Tibial nerve (tissue), 4 donors: Measurements from ENCODE around the gene MAGEF1. TPM values are rescaled to one million over a fixed set of nuclear protein-coding genes. Genes with fewer than 3 reads are reported as not detected.

Experiments used
- DNase-seq, 2 donors: peaks; one replicate each; pipeline ENCODE4 v3.0.0-alpha.2; 2019; ENCODE audit warnings: low spot score in 2 of 2
- H3K27ac ChIP-seq, 4 donors: fragments of 200-600 bp; sonication (generic) in 3 of 4; one replicate each; pipeline ENCODE4 v1.5.1; 2017 to 2019; ENCODE audit warnings: mild to moderate bottlenecking in 1 of 4
- H3K27me3 ChIP-seq, 2 donors: fragments of 200-600 bp; sonication (generic) in 1 of 2; one replicate each; pipeline versions ENCODE4 v1.5.1 to v1.6.0; 2017 to 2019
- H3K36me3 ChIP-seq, 3 donors: fragments of 200-600 bp; sonication (generic); one replicate each; pipeline ENCODE4 v1.5.1; 2018 to 2019
- H3K4me1 ChIP-seq, 4 donors: fragments of 200-600 bp; sonication (generic) in 3 of 4; one replicate each; pipeline ENCODE4 v1.5.1; 2017 to 2019
- H3K4me3 ChIP-seq, 4 donors: fragments of 200-600 bp; sonication (generic) in 3 of 4; one replicate each; pipeline ENCODE4 v1.5.1; 2017 to 2019; ENCODE audit warnings: mild to moderate bottlenecking in 1 of 4, moderate library complexity in 1 of 4
- H3K9me3 ChIP-seq, 4 donors: fragments of 200-600 bp; sonication (generic) in 3 of 4; one replicate each; pipeline ENCODE4 v1.5.1; 2017 to 2019
- EP300 ChIP-seq, 2 donors: sonication (generic); formaldehyde crosslinking; IDR thresholded peaks; one replicate each; pipeline ENCODE4 v1.6.1; 2017; ENCODE audit warnings: antibody characterized with exemption in 2 of 2, mild to moderate bottlenecking in 1 of 2
- POLR2A ChIP-seq, 2 donors: fragments of 450-650 bp; IDR thresholded peaks; one replicate each; pipeline ENCODE4 v1.6.1; 2017; ENCODE audit warnings: antibody characterized with exemption in 2 of 2, mild to moderate bottlenecking in 2 of 2, moderate library complexity in 2 of 2
- WGBS, 2 donors: methylation state at CpG; one replicate each; pipeline ENCODE4 v1.1.5; 2018; 5-methylcytosine and 5-hydroxymethylcytosine counted together
- total RNA-seq, 4 donors: library from RNA; depleted of rRNA; stranded (reverse); fragments of >200 nt; gene quantifications; one replicate each; pipeline ENCODE4 v1.1.0, GENCODE V29; 2016
- TF ChIP-seq, protein P1 (sequence below), 5 experiments: fragments of 200-600 bp in 3 of 5; fragments of 450-650 bp in 2 of 5; sonication (generic) in 3 of 5; IDR thresholded peaks; one replicate each; pipeline ENCODE4 v1.5.1; 2016 to 2019; ENCODE audit warnings: antibody characterized with exemption in 5 of 5, mild to moderate bottlenecking in 3 of 5, moderate library complexity in 2 of 5

The MAGEF1 gene
- total RNA-seq, 4 donors from 2014 or later, result 29.6 to 48.1 (median 42.4) TPM

DNA sequence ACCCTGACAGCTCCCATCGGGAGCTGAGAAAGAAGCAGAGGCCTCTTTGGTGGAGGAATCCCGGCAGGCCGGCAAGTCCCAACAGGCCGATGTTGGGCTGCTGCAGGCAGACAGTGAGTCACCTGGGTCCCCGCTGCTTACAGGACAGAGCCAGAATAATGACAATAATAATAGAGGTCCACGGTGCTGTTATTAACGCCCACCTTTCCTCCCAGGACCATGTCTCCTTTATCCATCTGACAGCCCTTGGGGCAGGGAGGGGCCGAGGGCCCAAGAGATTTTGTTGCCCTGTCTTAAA, 29.3 kb upstream of the MAGEF1 start:
- no peak overlapping the region for H3K27ac ChIP-seq

DNA sequence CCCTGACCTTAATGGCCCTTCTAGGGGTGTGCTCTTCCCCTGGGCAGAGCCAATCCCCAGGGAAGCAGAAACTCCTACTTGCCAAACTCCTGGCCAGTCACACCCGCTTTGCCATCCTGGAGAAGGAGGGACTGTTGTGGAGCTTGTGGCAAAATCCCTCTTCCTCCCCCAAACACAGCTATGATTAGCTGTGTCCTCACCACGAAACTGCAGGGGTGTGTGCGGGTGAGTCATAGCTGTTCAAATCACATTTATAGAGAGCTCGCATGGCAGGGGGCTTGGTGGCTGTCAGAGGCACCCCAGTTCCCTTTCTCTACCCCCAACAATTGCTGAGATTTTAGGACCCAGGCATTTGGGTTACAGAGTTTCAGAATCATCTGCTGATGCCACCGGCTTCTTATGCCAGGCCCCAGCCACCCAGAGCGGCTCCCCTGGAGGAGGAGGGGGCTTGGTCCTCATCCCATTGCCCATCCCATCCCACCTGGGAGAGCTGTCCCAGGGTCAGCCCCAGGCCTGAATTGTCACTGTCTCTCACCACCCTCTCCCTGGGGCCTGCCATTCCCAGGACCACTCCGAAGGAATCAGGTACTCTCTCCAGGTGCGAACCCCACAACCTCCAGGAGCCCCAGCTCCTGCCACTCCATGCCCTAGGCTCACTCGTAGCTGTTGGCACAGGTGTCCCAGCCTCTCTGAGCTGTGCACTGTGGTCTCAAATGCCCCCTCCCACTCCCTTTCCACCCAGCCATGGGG, 28.8 kb upstream of the MAGEF1 start:
- peaks cover 0 to 6% (median 0%) of the 10 kb centered on the region in 4 donors for H3K4me1 ChIP-seq
- no peak for DNase-seq
- no peak overlapping the region for H3K27ac ChIP-seq
- H3K36me3 ChIP-seq, result no peaks in the 10 kb centered on the region
- no peak overlapping the region for H3K4me3 ChIP-seq
- 89 to 90% methylated on average over 9 of the region's 9 CpGs for WGBS, 2 donors
- TF ChIP-seq EP300 (IDR thresholded peaks at IDR 0.05), result no peak
- no peak for TF ChIP-seq POLR2A (IDR thresholded peaks at IDR 0.05)
- TF ChIP-seq, protein P1, sequence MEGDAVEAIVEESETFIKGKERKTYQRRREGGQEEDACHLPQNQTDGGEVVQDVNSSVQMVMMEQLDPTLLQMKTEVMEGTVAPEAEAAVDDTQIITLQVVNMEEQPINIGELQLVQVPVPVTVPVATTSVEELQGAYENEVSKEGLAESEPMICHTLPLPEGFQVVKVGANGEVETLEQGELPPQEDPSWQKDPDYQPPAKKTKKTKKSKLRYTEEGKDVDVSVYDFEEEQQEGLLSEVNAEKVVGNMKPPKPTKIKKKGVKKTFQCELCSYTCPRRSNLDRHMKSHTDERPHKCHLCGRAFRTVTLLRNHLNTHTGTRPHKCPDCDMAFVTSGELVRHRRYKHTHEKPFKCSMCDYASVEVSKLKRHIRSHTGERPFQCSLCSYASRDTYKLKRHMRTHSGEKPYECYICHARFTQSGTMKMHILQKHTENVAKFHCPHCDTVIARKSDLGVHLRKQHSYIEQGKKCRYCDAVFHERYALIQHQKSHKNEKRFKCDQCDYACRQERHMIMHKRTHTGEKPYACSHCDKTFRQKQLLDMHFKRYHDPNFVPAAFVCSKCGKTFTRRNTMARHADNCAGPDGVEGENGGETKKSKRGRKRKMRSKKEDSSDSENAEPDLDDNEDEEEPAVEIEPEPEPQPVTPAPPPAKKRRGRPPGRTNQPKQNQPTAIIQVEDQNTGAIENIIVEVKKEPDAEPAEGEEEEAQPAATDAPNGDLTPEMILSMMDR (IDR thresholded peaks at IDR 0.05), result no peak
- H3K27me3 ChIP-seq, result no peaks in the 10 kb centered on the region
- no peaks in the 10 kb centered on the region for H3K9me3 ChIP-seq

More for the DNA sequence above, 29.3 kb upstream of the MAGEF1 start:
- Histone ChIP-seq H3K27me3 (no peaks in the 10 kb centered on the region), H3K4me3 (no peak overlapping the region), H3K36me3 (no peaks in the 10 kb centered on the region), H3K9me3 (no peaks in the 10 kb centered on the region), H3K4me1 (peaks cover 0 to 6% (median 0%) of the 10 kb centered on the region in 4 donors)
- DNase-seq, result no peak
- no peak for TF ChIP-seq EP300 (IDR thresholded peaks at IDR 0.05)
- TF ChIP-seq, protein P1 (IDR thresholded peaks at IDR 0.05), result no peak
- TF ChIP-seq POLR2A (IDR thresholded peaks at IDR 0.05), result no peak
- 85 to 95% methylated on average over 5 to 8 of the region's 8 CpGs for WGBS, 2 donors

DNA sequence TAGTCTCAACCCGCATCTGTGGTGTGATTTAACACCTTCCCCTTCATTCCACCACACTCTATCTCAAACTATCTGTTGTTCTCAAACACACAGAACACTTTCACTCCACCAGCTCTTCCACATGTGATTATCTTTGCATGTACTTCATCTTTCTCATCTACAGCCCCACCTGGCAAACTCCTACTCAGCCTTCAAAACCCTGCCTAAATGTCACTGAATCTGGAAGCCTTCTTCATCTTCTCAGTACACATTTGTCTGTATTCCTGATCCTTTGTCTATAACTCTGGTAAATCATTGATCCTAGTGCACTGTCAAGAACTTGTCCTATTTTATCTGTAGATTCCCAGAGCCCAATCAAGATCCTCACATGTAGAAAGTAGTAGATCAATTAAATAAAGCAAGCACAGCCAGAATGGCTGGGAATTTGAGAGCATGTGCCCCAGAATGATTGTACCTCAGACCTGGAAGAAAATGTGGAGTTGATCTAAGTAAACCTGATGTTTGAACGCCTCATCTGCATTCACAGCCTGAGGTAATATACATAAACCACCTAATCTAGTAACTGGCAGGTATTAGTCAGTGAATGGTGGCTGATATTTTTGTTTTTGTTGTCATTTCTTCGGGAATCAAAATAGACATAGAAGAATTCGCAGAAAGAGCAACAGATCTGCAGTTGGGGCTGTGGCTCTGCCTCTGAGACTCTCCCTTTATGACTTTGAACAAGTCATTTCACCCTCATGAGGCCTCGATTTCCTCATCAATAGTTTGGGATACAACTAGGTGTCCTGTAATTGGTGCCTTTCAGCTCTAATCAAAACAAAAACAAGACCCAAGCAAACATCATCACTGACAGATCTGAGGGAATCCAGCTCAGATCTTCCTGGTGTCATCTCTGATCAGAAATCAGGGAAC, 28.0 kb upstream of the MAGEF1 start:
- TF ChIP-seq, protein P1 (IDR thresholded peaks at IDR 0.05), result no peak
- no peak for TF ChIP-seq POLR2A (IDR thresholded peaks at IDR 0.05)
- no peak for TF ChIP-seq EP300 (IDR thresholded peaks at IDR 0.05)
- DNase-seq, result no peak
- Histone ChIP-seq H3K4me3 (no peak overlapping the region), H3K4me1 (peaks cover 0 to 6% (median 0%) of the 10 kb centered on the region in 4 donors), H3K36me3 (no peaks in the 10 kb centered on the region), H3K27me3 (no peaks in the 10 kb centered on the region), H3K27ac (no peak overlapping the region), H3K9me3 (no peaks in the 10 kb centered on the region)
- WGBS, 2 donors, result 93 to 97% methylated on average over 5 of the region's 5 CpGs

DNA sequence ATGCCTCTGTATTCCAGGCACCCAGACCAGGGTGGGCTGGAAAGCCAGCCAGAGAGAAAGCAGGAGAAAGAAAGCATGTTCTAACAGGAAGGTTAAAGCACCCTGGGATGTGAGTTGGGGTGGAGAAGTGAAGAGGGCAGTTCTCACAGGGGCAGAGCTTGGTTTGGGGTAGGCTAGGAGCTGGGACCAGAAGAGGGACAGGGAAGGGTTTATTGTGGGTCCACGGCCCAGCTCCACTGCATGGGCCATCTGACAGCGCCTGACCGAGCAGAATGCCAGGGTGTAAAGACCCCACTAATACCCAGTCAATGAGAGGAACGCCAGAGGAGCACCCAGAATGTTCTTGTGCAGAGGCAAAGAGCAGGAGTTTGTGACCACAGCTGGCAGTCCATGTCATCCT, 27.1 kb upstream of the MAGEF1 start:
- 86 to 90% methylated on average over 4 of the region's 4 CpGs for WGBS, 2 donors
- H3K4me1 ChIP-seq, result peaks cover 0 to 6% (median 0%) of the 10 kb centered on the region in 4 donors
- H3K27me3 ChIP-seq, result no peaks in the 10 kb centered on the region
- no peaks in the 10 kb centered on the region for H3K36me3 ChIP-seq
- no peak overlapping the region for H3K4me3 ChIP-seq
- no peak for TF ChIP-seq POLR2A (IDR thresholded peaks at IDR 0.05)
- TF ChIP-seq, protein P1 (IDR thresholded peaks at IDR 0.05), result no peak
- no peak for TF ChIP-seq EP300 (IDR thresholded peaks at IDR 0.05)
- DNase-seq, result no peak
- H3K9me3 ChIP-seq, result no peaks in the 10 kb centered on the region
- H3K27ac ChIP-seq, result no peak overlapping the region

DNA sequence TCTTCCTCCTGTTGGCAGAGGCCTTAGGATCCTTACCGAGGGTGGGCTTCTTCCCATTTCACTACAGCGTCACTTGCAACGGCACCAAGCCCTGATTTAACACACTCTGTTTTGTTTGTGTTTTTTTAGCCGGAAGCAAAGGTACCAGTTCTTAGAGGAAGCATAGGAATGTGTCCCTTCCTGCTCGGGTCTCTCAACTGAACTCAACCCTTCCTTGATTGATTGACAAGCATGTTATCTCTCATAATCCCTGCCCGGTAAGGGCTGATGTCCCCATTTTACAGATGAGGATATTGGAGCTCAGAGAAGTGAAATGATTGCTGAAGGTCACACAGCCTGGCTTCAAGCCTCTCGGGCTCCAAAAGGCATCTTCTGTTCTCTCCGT, 26.6 kb upstream of the MAGEF1 start:
- Histone ChIP-seq H3K4me3 (no peak overlapping the region), H3K9me3 (no peaks in the 10 kb centered on the region), H3K27me3 (no peaks in the 10 kb centered on the region), H3K36me3 (no peaks in the 10 kb centered on the region), H3K4me1 (peaks cover 0 to 6% (median 0%) of the 10 kb centered on the region in 4 donors), H3K27ac (no peak overlapping the region)
- no peak for DNase-seq
- TF ChIP-seq EP300 (IDR thresholded peaks at IDR 0.05) (no peak), POLR2A (IDR thresholded peaks at IDR 0.05) (no peak)
- WGBS, 2 donors, result 65 to 71% methylated on average over 8 of the region's 8 CpGs
